ENCODE data around the gene PBX3. TPM values are rescaled to one million over a fixed set of nuclear protein-coding genes. Genes with fewer than 3 reads are reported as not detected.

PBX3 gene
- total and polyA plus RNA-seq, 2 of the 13 experiments (the other 11 are each of a cell fraction or from before 2014, with no cell fraction given): 6.0 to 11.2 TPM

DNA sequence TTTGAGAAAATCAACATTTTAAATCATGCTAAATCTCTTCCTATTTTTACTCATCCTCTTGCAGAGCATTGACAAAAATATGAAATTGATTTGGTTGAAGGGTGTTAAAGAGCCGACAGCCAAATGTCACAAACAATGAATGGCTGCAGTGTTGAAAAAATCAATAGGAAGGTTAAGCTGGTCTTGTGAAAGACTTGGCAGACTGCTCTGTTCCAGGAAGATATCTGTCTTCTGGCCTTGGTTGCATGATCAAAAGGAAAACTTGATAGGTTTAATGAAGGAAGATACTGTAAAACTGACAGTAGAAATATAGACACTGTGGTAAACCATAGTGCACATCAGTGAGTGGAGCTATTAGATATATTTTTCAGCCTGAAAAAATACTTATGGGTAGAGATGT lies 103.6 kb downstream of the PBX3 start (continued):
- TF ChIP-seq ZNF232 (CRISPR knock-in tag; IDR thresholded peaks at IDR 0.05; ENCODE audit: borderline replicate concordance): no peak
- no peak for TF ChIP-seq EEA1 (CRISPR knock-in tag; IDR thresholded peaks at IDR 0.05; ENCODE audit: borderline replicate concordance)
- TF ChIP-seq ZNF382 (CRISPR knock-in tag; IDR thresholded peaks at IDR 0.05; ENCODE audit: borderline replicate concordance): no peak
- no peak for TF ChIP-seq ZSCAN31 (CRISPR knock-in tag; IDR thresholded peaks at IDR 0.05; ENCODE audit: low read depth)
- no peak for TF ChIP-seq JUN (CRISPR knock-in tag; IDR thresholded peaks at IDR 0.05)
- TF ChIP-seq, protein P1, sequence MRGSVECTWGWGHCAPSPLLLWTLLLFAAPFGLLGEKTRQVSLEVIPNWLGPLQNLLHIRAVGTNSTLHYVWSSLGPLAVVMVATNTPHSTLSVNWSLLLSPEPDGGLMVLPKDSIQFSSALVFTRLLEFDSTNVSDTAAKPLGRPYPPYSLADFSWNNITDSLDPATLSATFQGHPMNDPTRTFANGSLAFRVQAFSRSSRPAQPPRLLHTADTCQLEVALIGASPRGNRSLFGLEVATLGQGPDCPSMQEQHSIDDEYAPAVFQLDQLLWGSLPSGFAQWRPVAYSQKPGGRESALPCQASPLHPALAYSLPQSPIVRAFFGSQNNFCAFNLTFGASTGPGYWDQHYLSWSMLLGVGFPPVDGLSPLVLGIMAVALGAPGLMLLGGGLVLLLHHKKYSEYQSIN (CRISPR knock-in tag; IDR thresholded peaks at IDR 0.05; ENCODE audit: borderline replicate concordance): no peak
- no peak for TF ChIP-seq ZNF589 (CRISPR knock-in tag; conservative IDR thresholded peaks at IDR 0.05)
- TF ChIP-seq ZNF207 (IDR thresholded peaks at IDR 0.05; ENCODE audit: borderline replicate concordance): no peak
- TF ChIP-seq POLR2AphosphoS5 (IDR thresholded peaks at IDR 0.05; ENCODE audit: low read depth, low read length): no peak
- TF ChIP-seq, protein P2, sequence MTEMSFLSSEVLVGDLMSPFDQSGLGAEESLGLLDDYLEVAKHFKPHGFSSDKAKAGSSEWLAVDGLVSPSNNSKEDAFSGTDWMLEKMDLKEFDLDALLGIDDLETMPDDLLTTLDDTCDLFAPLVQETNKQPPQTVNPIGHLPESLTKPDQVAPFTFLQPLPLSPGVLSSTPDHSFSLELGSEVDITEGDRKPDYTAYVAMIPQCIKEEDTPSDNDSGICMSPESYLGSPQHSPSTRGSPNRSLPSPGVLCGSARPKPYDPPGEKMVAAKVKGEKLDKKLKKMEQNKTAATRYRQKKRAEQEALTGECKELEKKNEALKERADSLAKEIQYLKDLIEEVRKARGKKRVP (CRISPR knock-in tag; IDR thresholded peaks at IDR 0.05): no peak
- TF ChIP-seq TCF7 (IDR thresholded peaks at IDR 0.05; ENCODE audit: low read depth): peak; percentile 86
- no peak for TF ChIP-seq ZNF572 (CRISPR knock-in tag; IDR thresholded peaks at IDR 0.05)
- TF ChIP-seq NFIB (CRISPR knock-in tag; IDR thresholded peaks at IDR 0.05; ENCODE audit: borderline replicate concordance): no peak
- TF ChIP-seq, protein P3, sequence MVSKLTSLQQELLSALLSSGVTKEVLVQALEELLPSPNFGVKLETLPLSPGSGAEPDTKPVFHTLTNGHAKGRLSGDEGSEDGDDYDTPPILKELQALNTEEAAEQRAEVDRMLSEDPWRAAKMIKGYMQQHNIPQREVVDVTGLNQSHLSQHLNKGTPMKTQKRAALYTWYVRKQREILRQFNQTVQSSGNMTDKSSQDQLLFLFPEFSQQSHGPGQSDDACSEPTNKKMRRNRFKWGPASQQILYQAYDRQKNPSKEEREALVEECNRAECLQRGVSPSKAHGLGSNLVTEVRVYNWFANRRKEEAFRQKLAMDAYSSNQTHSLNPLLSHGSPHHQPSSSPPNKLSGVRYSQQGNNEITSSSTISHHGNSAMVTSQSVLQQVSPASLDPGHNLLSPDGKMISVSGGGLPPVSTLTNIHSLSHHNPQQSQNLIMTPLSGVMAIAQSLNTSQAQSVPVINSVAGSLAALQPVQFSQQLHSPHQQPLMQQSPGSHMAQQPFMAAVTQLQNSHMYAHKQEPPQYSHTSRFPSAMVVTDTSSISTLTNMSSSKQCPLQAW (CRISPR knock-in tag; IDR thresholded peaks at IDR 0.05): no peak
- no peak for TF ChIP-seq THYN1 (CRISPR knock-in tag; IDR thresholded peaks at IDR 0.05; ENCODE audit: borderline replicate concordance, low read depth)
- TF ChIP-seq ZNF567 (CRISPR knock-in tag; IDR thresholded peaks at IDR 0.05; ENCODE audit: borderline replicate concordance): no peak
- peak; percentile 69 for TF ChIP-seq CREM (IDR thresholded peaks at IDR 0.05)
- no peak for TF ChIP-seq CREM (CRISPR knock-in tag; IDR thresholded peaks at IDR 0.05)
- no peak for TF ChIP-seq ZNF101 (CRISPR knock-in tag; IDR thresholded peaks at IDR 0.05; ENCODE audit: borderline replicate concordance, low read depth)
- no peak for TF ChIP-seq SP4 (CRISPR knock-in tag; IDR thresholded peaks at IDR 0.05)
- no peak for TF ChIP-seq KLF11 (CRISPR knock-in tag; IDR thresholded peaks at IDR 0.05)
- TF ChIP-seq XBP1 (CRISPR knock-in tag; IDR thresholded peaks at IDR 0.05): no peak
- no peak for TF ChIP-seq ZNF441 (CRISPR knock-in tag; IDR thresholded peaks at IDR 0.05; ENCODE audit: borderline replicate concordance)
- no peak for TF ChIP-seq ADNP (CRISPR knock-in tag; IDR thresholded peaks at IDR 0.05)
- TF ChIP-seq GATA4 (IDR thresholded peaks at IDR 0.05; ENCODE audit: borderline replicate concordance, low read depth): peak; percentile 44; the same call in 1 of the 2 replicates
- TF ChIP-seq SP2 (CRISPR knock-in tag; IDR thresholded peaks at IDR 0.05): no peak
- TF ChIP-seq RFX5 (IDR thresholded peaks at IDR 0.05; ENCODE audit: low read depth, low read length): no peak
- TF ChIP-seq, protein P4, sequence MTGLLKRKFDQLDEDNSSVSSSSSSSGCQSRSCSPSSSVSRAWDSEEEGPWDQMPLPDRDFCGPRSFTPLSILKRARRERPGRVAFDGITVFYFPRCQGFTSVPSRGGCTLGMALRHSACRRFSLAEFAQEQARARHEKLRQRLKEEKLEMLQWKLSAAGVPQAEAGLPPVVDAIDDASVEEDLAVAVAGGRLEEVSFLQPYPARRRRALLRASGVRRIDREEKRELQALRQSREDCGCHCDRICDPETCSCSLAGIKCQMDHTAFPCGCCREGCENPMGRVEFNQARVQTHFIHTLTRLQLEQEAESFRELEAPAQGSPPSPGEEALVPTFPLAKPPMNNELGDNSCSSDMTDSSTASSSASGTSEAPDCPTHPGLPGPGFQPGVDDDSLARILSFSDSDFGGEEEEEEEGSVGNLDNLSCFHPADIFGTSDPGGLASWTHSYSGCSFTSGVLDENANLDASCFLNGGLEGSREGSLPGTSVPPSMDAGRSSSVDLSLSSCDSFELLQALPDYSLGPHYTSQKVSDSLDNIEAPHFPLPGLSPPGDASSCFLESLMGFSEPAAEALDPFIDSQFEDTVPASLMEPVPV (CRISPR knock-in tag; IDR thresholded peaks at IDR 0.05): no peak

All from HepG2 (cell line).